GM21447 (cell line): ENCODE results near the gene DCST1.

Experiments
- ATAC-seq: cut with Tn5 transposase; IDR thresholded peaks from one replicate; pipeline ENCODE4 v1.9.1; 2021; ENCODE audit not compliant: unreplicated experiment

Gene DCST1

DNA sequence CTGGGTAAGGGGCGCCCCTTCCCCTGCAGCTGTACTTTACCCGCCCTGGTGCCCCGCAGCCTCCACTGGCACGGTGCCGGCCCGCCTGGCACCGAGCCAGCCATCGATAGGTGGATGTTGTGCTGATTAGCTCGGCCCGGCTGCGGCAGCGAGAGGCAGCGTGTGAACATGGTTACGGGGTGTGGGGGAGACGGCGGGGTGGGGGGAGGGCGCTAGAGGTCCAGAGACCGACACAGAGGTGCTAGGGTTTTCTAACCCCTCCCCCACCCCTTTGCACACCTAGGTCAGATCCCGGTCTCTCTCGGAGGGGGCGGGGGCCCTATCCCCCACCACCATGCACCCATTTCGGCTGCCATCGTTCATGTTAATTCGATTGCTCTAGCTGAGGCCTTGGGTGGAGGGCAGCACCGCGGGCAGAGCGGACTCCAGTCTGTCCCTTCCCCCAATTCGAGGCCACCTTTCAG is 36.6 kb downstream of the DCST1 start:
- ATAC-seq: no peak

DNA sequence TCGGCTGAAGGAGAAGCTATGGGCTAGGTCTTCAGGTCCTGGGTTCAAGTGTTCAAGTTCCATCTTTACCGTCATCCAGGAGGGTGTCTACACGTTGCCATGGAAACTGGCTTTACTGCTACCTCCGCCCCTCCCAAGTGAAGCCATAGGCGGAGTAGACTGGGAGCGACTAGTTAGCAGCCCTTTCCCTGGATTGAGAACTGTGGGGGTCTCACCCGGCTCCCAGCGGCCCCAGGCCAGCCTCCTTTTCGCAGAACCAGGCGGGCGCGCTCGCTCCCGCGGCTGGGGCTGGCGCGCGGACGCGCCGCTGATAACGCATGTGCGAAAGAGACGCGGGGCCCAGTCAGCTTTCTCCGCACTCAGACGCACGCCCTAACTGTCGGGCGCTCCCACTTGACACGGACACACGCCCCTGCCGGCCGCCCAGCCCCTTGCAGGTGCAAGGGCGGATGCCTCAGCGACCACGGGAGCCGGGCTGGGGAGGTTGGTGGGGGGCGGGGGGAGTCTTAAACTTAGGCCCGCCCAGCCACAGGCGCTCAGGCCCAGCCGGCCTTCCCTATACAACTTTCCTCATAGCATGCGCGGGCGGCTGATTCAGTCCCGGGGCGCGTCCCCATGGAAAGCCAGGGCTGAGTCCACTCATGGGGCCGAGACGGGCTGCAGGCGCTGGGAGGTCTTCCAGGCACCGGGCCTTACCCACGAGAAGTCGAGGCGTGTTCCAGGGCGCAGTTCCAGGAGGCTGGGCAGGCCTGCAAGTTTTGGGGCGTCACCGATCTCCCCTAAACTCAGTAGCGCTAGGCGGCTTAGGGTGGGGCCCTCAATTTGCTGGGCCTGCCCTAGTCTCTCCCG is 37.3 kb downstream of the DCST1 start:
- peak; percentile 53 for ATAC-seq

DNA sequence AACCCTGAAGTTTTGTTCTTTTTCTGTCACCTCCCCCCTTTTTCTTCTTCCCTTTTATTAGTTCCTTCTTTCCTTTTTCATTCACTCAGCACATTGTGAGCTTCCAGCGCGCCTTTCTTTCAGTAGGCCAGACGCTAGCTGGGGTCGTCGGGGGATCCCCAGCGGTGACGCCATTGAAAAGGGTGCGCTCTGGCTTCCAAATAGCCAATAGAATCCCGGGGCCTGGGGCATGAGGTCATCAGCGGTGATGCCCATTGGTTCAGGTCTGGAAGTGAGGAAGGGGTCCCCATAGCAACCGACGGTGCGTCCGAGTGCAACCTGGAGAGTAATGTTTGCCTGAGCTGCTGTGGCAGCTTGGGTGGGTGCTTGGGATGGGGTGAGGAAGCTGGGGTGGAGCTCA is 38.1 kb downstream of the DCST1 start:
- ATAC-seq: no peak

DNA sequence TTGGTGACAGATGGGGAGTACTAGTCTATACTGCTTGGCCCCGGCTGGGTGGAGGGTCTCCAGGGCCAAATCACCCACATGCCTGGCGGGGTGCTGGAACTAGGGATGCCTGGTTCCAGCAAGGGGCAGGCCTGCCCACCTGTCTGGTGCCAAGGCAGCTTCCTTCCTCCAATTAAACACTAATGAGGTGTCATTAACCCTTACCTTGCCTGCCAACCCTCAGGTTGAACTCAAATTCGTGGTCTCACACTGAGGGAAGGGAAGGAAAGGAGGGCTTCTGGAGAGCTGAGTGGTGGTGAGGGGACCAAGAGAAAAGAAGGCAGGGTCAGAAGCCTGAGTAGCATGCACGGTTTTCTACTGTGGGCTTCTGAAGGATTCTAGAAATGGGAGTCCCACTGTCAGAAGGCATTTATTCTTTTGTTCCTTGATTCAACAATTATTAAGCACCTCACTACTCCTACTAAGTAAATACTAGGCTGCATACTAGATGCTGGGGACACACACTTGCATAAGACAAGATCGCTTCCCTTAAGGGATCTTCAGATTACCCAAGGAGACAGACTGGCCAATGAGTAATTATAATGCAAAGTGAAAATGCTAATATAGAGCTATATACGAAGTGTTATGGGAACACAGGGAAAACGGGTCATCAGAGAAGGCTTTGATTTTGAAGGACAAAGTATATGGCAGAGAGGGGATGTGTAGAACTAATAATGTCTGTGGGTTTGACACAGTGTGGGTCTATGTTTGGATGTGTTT is 39.1 kb downstream of the DCST1 start:
- no peak for ATAC-seq

DNA sequence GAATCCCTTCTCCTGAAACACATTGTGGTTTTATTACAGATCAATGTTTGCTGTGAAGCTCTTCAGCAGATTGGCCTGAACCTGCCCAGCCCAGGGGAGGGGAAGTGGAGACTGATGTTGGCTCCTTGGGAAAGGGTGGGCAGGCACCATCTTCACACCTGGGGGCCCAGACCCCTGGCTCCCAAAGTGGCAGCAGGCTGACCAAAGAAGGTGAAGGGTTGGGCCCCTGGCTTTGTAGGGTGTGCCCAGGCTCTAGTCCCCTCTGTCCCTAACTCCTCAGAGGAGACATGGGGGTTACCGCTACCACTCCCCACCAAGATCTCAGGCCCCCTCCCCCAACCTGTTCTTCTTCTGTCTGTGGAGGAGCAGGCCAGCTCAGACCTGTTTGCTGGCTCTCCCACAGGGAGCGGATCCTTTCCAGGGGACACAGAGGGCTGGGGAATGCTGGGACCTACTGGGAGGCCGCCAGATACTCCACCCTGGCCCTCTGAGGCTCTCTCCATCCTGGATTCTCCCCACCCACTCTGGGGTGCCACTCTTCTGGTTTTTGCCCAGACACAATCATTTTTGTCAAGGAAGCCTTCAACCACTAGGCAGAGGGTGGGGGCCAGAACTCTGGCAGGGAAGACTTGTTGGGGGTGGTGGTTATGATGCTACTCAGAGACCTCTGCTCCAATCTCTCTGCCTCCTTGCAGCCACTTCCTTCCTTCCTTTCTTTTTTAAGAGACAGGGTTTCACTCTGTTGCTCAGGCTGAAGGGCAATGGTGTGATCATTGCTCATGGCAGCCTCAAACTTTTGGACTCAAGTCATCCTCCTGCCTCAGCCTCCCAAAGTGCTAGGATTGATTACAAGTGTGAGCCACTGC is 40.0 kb downstream of the DCST1 start:
- ATAC-seq: no peak

DNA sequence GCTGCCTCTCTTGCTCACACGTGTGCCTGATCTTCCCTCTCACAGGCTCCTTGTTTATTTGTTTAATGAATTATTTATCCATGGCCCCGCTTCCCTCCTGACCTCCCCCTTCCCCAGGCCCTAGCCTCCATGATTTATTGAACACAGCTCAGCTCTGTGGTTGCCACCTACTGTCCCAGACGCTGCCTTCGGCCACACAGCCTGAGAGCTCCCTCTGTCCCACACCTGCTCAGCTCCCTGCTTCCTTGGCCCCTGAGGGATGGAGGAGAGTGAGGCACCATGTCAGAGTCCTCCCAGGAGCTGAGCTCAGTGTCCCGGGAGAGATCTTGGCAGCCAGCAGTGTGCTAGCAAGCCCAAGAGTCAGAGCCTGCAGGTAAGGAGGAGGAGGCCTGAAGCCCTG is 41.9 kb downstream of the DCST1 start:
- no peak for ATAC-seq

DNA sequence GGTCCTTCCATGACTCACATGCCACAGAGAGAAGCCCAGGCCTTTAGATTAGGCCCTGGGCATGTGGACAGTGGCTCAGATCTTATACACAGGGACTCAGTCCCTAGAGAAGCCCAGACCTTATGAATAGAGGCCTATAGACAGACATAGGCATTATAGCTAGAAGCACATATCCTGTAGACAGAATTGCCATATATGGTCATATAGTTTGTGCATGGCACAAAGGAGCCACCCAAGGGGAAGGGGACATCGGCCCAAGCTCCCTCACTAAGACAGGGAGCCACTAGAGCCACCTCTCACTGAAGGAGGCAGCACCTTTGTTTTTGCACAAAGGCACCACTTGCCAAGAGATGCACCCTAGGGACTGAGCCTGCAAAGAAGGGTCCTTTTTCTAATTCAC is 42.7 kb downstream of the DCST1 start:
- ATAC-seq: no peak

DNA sequence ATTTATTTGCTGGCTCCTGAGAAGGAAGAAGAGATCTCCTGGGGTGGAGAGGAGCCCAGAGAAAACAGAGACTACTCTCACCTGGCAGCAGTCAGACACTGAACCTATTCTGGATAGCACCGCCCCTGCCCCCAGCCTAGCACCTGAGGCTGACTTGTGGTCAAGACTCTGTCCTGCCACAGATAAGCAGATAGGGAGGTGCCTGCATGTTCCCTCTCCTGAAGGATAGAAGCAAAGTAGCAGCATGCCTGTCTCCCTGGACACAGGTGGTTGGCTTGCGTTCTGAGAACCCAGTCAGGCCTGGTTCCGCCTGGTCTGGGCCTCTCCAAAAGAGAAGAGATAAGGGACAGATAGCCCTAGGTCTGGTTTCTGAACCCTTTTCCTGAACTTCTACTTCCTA is 43.7 kb downstream of the DCST1 start:
- ATAC-seq: no peak

DNA sequence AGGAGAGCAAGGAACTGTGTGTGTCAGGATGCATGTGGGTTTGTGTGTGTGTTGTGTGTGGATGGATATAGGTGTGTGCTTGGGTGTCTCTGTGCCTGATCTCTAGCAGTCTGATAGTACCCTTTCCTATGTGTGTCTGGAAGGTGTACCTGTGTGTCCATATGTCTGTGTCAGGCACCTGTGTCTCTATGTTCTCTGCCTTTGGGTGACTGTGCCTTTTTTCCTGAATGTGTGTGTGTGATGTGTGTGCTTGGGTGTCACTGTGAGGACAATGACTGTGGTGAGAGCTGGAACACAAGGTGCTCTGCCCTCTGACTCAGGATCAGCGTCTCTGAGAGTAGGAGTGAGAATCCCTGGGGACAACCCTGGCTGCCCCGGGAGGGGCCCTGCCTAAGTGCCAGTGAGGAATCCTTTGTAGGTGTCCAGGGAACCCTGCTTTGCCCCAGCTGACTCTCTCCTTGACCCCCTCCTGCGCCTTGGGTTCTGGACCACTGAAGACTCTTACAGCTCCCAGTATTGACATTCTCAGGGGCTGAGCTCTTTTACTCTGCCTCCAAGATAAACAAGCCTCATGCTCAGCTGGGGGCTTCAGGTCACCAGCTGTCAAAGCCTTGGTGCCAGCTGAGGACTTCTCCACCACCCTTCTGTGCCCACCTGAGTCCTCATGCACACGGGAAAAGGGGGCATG is 44.3 kb downstream of the DCST1 start:
- no peak for ATAC-seq

DNA sequence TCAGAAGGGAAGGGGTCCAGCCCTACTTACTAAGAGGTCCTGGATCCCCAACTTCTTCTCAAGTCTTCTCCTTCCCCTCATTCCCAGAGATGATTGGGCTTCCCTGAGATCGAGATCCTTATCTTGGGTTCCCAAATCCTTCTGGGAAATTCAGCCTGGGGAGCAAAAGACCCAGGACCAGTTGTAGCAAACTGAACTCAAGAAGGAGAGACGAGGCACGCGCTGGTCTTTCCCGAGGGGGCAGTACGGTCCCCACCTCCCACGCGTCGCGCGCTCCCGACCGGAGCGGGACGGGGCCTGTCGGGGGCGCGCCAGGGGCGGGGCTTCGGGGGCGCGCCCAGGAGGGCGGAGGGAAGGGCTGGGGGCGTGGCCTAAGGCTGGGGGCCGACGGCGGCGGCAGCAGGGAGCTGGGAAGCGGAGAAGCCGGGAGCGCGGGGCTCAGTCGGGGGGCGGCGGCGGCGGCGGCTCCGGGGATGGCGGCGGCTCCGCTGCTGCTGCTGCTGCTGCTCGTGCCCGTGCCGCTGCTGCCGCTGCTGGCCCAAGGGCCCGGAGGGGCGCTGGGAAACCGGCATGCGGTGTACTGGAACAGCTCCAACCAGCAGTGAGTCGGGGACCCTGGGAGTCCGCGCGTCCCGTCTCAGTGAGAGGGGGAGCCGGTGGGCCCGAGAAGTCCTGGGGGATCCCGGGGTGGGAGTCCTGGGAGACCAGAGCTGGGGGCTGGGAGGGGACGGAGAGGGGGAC is 45.0 kb downstream of the DCST1 start, which contains the start of gene EFNA3:
TSS of gene EFNA3 (plus strand) at position 369 of the 741 bp plus-strand sequence. CDS start at position 474, 105 bp downstream.
- ATAC-seq: no peak

DNA sequence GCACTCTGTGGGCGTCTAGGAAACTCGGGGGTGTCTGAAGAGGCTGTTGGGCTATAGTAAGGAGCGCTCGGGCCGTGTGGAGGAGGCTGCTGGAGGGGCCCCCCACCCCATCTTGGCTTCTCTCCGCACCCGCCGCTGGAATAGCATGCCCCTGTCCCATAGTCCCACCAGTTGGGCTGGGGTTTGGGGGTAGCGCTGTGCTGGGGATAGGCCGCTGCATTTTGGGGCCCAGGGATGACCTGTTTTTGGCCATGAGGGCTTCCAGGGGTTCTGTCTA is 45.5 kb downstream of the DCST1 start:
- ATAC-seq: no peak

DNA sequence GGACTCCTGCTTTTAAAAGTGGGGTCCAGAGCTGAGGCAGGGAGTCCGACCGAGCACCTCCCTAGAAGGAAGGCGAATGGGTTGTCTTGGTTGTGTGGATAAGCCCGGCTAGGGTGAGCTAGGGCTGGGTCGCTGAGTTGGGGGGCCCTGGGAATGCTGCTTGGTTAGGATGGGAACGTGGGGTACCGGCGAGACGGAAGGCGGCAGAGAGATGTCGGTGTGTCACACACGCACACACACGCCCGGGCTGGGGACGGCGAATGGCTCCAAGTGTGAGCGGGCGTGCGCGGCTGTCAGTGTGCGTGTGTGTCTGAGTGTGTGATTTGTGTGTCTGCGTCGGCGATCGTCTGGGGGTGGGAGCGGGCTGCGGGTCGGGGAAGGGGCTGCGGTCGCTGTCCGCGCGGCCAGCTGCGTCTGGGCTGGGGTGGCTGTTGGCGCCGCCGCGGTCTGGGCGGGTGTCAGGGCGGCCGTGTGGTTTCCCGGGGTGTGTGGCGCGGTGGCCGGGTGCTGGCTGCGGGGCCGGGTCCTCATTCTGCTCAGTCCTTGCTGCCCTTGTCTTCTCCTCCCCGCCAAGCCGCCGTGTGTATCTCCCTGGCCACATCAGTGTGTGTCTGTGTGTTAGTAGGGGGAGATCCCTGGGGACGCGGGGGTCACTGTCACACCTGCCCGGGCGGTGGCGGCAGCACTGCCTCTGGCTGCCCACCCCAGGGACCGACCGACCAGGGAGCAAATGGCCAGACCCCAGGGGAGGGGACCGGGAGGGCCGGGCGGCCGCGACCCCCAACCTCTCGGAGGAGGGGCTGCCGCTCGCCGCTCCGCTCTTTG is 46.1 kb downstream of the DCST1 start:
- no peak for ATAC-seq

DNA sequence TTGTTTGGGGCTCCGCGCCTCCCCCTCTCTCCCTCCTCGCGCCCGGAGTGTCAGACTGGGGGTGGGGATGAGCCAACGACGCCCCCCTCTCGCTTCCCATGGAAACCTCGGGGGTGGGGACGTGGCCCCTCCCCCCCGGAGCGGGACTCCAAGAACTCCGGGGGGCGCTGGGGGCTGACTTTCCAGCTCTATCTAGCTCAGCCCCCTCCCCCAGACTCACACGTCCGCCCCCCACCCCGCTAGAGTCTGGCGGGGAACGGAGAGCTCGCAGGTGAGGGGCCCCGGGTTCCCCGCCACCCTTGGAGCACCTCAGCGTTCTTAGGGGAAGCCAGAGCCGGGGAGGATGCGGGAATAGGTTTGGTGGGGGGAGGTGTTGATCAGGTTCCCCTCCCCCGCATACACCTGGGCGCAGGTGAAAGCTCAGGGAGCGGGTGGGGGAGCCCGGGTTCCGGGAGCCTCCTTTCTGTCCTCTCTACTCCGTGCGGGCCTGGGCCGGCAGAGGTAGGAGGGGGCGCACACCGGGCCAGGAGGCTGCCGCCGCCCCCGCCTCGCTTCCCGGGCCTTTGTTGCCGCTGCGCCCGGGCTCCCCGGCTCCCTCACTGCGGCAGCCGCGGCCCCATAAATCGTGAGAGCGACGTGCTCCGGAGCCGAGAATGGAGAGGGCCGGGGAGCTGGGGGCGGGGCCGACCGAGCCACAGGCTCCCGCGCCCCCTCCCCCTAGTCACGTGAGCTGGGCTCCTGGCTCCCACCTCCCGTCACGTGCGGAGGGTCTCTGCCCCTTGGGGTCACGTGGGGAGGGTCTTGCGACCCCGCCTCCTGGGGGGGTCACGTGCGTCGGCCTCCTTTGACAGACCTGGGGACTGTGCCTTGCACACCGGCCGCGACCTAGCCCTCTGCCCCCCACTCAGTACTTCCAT is 46.9 kb downstream of the DCST1 start:
- no peak for ATAC-seq

DNA sequence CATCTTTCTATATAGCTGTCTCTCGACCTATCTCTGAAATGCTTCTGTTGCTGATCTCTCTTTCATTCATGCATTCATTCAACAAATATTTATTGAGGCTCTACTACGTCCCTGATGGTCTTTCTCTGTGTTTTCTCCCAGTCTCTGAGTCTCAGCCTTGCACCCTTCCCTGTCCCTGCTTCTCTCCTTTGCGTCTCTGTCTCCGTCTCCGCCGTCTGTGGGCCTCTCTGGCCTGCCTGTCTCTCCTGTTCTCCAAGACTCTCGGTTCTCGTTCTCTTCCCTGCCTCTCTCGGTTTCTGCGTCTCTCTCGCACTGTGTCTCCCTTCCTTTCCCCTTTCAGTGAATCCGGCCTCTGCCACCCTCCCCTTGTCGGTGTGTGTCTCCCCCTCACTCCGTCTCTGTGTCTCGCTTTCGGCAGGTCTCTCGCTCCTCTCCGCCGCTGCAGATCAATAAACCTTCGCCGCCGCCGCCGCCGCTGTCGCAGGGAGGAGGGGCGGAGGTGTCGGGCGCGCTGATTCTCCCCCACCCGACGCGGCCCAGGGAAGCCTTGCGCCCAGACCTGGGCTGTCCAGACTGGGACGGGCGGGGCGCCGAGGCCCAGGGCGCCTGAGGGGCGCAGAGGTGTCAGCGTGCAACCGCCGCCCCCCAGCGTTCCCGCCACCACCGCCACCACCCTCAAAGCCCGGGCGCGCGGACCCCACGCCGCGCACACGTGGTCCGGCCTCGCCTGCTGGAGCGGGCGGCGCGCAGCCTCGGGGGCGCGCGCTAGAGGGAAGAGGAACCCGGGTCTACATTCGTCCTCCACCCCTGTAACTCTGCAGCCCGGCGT is 48.1 kb downstream of the DCST1 start:
- no peak for ATAC-seq

DNA sequence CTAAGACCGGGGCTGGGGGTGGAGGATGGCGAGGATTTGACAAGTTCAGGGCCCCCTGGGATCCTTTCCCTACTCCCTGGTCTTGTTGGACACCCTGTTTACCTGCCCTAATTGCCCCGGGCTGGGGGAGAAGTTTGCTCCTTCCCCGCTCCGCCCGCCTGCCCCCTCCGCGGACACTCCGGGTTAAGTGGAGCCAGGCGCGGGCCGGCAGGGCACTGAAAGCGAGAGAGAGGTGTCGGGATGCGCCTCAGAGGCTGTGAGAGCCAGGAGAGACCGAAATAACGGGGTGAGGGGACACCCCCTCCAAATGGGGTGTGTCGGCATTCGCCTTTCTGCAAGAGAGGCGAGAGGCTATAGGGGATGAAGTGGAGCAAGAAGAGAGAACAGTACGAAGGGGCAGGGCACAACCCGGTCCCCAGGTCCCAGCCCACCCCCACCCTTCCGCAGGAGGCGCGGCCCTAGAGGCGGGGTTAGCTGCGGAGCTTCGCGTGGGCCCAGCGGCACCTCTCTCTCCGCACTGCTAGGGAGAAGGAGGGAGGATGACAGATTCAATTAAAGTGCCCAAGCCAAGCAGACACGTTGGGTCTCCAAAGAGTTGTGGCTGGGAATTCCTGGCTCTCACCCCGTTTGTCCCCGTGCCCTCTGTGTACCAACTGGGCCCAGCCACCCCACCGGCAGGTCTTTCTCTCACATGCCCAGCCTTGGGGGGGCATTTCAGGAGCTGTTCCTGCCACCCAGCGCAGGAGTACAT is 48.9 kb downstream of the DCST1 start:
- ATAC-seq: no peak

DNA sequence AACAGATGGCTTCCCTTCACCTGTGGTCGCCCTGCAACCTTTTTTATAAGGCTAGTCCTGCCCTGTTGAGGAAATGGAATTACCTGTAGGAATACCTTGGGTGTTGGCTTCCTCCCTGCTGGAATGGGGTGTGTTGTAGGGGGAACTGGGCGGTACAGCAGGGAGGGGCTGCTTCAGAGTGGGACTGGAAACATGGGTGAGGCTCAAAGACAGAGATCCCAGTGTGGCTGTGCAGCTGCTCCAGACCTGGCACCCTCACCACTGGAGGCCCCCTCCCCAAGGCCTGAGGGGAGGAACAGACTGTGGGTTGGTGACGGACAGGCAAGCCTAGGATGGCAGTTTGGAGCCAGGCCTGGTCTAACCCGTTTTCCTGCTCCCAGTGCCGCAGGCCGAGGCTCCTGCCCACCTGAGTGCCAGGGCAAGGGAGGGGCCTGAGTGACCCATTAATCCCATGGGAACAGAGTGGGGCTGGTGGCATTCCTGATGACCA is 49.5 kb downstream of the DCST1 start:
- no peak for ATAC-seq
